ENCODE data around the gene UBE2U.
"Not testable (repeated sequence)": the region's sequence is repeated elsewhere in the genome, so short reads cannot be mapped to it uniquely, and the experiment has no call there.

The UBE2U gene

DNA sequence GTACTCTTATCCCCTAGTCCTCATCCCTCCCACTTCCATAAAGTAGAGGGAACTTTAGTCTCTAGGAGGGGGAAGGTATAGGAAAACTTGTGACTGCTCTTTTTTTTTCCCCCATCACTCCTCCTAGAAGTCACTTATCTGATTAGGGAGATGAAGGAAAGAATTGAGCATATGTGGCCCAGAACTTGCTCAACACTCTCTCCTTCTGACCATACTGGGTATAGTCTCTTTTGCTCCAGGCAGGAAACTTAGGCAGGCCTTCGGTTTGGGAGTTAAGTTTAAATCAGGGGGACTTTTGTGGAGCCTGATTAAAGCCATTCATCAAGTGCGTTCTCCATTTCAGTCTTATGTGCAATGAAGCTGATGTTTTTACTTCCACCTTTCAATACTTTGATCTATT is 5.8 kb downstream of the UBE2U start:
- no peak for TF ChIP-seq ZNF274 (IDR thresholded peaks at IDR 0.05; ENCODE audit: low read depth, low read length)
- no peak overlapping the region for H3K4me3 ChIP-seq (ENCODE audit: low read length)

DNA sequence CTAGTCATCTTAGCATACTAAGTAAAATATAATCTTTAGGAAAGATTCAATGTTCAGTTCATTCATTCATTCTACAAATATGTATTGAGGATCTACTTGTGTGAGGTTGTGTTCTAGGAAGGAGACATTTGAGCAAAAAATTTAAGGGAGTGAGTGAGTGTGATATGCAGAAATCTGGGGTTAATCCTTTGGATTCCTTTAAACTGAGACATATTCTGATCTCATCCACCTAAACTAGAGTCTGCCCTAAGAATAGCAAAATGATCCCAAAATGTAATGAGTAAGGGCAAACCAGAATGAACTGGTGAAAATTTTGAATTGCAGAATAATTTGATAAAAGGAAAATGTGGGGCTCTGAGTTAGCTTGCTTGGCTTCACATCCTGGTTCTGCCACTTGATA is 8.6 kb downstream of the UBE2U start:
- H3K4me3 ChIP-seq (ENCODE audit: low read length), result no peak overlapping the region
- no peak for TF ChIP-seq ZNF274 (IDR thresholded peaks at IDR 0.05; ENCODE audit: low read depth, low read length)

DNA sequence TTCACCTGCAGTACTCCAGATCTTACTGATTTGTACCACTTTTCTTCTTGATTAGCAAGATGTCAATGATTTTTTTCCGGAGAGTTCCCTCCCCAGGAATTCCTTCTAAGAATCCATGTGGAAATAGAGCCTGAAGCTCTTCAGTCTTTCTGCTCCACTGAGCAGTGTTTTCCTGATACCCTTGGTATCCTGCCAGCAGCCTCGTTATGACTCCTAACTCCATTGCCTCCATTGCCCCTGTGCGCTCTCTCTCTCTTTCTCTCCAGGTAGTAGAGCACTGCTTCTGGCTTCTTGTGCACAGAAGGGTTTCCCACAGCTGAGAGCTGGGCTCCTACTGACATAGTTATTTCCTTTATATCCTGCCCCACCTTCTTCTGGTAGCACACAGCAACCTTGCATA is 12.2 kb downstream of the UBE2U start:
- no peak for TF ChIP-seq ZNF274 (IDR thresholded peaks at IDR 0.05; ENCODE audit: low read depth, low read length)
- H3K4me3 ChIP-seq (ENCODE audit: low read length), result no peak overlapping the region

DNA sequence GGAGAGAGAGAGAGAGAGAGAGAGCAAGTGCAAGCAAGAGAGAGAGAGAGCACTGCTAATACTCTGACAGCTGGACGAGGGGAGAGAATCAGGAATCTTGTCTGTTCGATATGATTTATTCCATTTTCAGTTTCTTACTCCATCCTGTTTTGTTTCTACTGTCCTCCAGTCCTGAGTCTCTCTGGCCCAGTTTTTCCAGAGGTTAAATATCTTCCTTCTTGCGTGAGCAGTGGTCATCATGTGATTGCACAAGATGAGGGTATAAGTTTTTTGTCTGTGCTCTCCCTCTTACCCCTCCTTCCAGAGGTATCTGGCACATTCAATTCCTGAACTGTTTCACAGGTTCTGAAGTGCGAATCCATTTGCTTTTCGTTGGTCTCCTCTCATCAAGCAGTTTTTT is 16.8 kb downstream of the UBE2U start:
- no peak overlapping the region for H3K4me3 ChIP-seq (ENCODE audit: low read length)
- no peak for TF ChIP-seq ZNF274 (IDR thresholded peaks at IDR 0.05; ENCODE audit: low read depth, low read length)

DNA sequence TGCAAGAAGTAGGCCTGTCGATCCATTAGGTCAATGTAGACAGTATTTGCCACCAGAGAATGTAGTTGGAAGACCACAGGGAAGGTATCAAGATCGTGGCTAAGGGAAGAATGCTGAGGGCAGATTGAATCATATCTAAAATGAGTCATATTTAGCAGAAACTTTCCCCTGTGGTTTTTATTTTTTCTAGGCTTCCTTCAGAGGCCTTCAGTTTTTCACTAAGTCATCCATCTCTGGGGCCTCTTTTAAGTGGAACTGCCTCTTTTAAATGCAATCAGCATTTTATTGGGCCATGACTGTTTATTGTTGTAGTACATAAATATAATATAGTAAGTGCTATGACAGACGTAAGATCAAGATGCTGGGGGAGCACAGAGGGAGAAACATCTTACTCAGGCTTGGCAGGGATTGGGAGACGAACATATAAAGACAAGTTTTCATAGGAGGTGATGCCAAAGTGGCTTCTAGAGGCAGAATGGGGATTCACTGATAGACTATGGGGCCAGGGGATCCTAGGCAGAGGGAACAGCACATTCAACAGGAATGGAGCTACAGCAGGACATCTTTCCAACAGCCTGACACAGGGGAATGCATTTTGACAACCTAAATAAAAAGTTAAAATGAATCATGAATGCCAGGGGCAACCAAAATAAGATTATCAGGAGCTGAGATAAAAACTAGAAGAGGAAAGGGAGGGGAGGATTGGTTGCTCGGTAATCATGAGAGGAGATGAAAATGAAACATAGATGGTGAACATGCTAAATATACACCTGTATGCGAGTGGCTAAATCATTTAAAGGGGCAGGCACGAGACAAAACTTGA is 20.1 kb downstream of the UBE2U start:
- TF ChIP-seq ZNF274 (IDR thresholded peaks at IDR 0.05; ENCODE audit: low read depth, low read length), result no peak

DNA sequence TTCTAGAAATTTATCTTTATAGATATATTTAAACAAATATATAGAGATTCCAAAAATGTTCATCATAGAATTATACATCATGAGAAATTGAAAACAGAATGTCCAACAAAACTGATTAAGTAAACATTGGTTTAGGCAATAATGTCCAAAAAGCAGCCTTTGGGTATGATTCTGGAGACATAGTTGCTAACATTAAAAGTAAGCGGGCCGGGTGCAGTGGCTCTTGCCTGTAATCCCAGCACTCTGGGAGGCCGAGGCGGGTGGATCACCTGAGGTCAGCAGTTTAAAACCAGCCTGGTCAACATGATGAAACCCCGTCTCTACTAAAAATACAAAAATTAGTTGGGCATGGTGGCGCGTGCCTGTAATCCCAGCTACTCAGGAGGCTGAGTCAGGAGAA is 20.8 kb downstream of the UBE2U start:
- not testable (repeated sequence) for H3K4me3 ChIP-seq (ENCODE audit: low read length)

More for the DNA sequence above, 20.1 kb downstream of the UBE2U start:
- H3K4me3 ChIP-seq (ENCODE audit: low read length), result peak overlapping the region; percentile 32; the same call in 1 of the 2 replicates

DNA sequence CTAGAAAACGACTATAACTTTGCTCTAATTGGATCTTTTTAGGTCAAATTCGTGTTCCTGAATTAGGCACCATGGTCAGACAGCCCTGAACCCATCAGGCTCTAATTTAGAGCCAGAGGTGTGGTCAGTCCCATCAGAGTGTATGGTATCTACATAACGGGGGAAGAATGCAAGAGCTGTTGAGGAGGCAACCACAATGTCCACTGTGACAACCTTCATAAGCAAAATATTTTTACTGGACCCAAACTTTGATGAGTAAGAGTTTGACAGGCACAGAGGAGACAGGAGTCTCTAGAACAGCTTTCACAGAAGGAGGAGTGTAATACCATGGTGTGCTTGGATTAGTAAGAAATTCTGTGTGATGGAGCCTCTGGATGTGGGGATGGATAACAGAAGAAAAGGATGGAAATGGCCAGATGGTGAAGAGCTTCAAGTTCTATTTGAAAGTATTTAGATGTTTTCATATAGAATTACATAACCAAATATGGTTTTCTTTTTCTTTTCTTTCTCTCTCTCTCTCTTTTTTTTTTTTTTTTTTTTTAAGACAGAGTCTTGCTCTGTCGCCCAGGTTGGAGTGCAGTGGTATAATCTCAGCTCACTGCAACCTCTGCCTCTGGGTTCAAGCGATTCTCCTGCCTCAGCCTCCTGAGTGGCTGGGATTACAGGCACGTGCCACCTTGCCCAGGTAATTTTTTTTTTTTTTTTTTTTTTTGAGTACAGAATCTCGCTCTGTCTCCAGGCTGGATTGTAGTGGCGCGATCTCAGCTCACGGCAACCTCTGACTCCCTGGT is 24.9 kb downstream of the UBE2U start:
- TF ChIP-seq ZNF274 (IDR thresholded peaks at IDR 0.05; ENCODE audit: low read depth, low read length), result no peak

DNA sequence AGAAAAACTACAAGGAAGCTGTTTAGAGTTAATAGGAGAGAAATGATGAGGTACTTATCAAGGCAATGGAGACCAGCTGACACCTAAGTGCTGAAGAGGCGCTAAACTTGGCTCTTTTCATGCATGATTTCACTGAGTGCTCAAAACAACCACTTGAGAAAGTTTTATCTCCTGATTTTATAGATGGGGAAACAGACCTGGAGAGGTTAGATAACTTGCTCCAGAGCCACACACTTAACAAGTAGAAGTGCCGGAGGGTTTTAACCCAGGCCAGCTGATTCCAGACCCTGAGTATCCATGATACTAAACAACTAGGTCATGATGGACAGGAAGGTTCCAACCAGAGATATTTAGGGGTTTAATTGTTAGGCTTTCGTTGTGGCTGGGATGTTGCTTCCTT is 25.9 kb downstream of the UBE2U start:
- no peak for TF ChIP-seq ZNF274 (IDR thresholded peaks at IDR 0.05; ENCODE audit: low read depth, low read length)
- no peak overlapping the region for H3K4me3 ChIP-seq (ENCODE audit: low read length)

More for the DNA sequence above, 24.9 kb downstream of the UBE2U start:
- H3K4me3 ChIP-seq (ENCODE audit: low read length), result no peak overlapping the region

DNA sequence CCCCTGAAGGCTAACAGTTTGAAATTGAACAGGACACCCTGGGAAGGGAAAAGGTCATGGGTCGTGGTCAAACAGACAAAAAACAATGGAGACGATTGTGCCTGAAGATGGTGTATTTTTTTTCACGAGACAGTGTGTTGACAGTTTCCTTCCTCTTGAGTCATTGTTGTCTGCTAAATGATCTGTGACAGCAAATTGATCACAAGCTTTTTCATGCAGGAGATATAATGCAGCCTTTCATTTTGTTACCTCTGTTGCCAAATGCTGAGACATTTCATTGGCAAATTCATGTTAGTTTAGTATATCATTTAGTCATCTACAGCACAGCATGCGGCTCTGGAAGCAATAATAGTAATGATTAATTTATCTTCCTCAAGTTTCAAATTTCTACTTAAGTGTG is 27.7 kb downstream of the UBE2U start:
- H3K4me3 ChIP-seq (ENCODE audit: low read length), result no peak overlapping the region
- no peak for TF ChIP-seq ZNF274 (IDR thresholded peaks at IDR 0.05; ENCODE audit: low read depth, low read length)

DNA sequence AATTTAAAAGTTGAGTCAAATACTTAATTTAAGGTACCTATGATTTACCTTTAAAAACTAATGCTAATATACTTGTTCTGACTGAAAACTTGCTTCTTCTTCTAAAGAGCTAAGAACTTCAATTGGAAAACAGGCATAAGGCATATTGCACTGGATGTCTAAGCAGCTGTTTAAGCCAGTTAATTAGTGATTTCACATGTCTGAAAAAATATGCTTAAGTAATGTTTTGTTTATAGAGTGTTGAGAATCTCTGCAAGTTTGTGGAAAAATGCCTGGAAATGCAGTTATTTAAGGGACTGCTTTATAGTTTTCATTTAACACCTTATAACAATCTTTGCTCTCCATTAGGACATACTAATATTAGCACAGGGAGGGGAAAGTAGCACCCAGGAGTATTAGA is 28.2 kb downstream of the UBE2U start:
- TF ChIP-seq ZNF274 (IDR thresholded peaks at IDR 0.05; ENCODE audit: low read depth, low read length), result no peak
- no peak overlapping the region for H3K4me3 ChIP-seq (ENCODE audit: low read length)

DNA sequence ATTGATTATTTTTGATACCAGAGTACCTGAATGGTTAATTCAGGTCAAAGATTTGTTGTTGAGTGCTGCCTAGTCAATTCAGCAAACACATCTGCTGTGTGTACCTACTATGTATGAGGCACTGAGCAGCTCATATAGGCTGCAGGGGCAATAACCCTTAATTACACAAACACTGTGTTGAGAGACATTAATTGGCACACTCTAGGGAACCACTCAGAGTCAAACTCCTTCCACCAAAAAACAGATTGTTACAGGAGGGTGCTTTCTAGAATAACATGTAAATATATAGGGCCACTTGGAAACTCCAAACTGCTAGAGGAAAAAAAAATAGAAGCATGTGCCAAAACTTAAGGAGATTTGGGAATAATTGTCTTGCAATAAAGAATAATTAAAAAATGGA is 31.3 kb downstream of the UBE2U start:
- no peak for TF ChIP-seq ZNF274 (IDR thresholded peaks at IDR 0.05; ENCODE audit: low read depth, low read length)
- no peak overlapping the region for H3K4me3 ChIP-seq (ENCODE audit: low read length)

DNA sequence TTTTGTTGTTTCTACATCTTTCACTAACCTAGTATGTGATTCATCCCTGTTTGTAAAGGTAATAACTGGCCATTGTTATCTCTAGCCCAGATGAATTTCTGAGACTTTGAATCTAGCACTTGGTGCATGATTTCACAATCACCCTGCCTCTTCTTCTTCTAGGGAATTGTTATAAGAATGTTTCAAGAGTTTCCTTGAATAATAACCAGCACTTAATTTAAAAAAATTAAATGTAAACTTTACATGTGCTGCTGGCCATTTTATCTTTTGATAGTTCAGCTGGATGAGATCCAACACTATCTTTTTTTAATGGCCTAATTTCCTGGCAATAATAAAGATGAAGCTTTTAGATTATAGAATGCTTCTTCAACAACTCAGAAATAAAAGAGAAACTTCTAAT is 31.8 kb downstream of the UBE2U start:
- TF ChIP-seq ZNF274 (IDR thresholded peaks at IDR 0.05; ENCODE audit: low read depth, low read length), result no peak
- no peak overlapping the region for H3K4me3 ChIP-seq (ENCODE audit: low read length)

DNA sequence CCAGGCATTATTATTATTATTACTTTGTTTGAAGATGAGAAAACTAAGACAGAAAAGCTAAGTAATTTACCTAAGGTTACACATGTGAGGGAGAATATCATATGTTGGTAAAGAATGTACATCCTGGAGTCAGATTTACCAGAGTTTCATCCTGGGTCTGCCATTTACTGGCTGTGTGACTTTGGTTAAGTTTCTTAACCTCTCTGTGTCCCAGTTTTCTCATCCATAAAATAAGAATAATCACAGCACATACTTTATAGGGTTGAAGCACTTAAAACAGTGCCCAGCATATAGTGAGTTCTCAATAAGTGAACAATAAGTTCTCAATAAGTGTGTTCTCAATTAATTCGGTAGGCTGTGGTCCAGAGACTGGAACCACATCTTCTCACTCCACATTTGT is 32.5 kb downstream of the UBE2U start:
- TF ChIP-seq ZNF274 (IDR thresholded peaks at IDR 0.05; ENCODE audit: low read depth, low read length), result no peak
- no peak overlapping the region for H3K4me3 ChIP-seq (ENCODE audit: low read length)

DNA sequence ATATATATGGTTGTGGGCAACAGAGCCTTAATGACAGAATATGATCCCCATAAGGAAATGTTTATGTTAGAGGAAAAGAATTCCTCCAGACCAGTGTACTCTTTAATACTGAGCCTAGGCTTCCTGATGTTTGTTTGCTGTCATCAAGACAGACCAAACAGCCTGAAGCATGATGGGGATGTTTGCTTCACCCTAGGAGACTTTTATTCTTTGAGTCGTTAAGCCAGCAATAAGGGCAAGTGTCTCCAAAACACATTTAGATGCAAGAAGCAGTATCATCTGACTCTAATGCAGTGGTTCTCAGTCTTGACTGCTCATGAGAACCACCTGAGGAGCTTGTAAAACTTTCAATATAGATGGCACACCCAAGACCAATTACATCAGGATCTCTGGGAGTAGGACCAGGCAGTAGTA is 33.1 kb downstream of the UBE2U start:
- no peak overlapping the region for H3K4me3 ChIP-seq (ENCODE audit: low read length)
- no peak for TF ChIP-seq ZNF274 (IDR thresholded peaks at IDR 0.05; ENCODE audit: low read depth, low read length)

DNA sequence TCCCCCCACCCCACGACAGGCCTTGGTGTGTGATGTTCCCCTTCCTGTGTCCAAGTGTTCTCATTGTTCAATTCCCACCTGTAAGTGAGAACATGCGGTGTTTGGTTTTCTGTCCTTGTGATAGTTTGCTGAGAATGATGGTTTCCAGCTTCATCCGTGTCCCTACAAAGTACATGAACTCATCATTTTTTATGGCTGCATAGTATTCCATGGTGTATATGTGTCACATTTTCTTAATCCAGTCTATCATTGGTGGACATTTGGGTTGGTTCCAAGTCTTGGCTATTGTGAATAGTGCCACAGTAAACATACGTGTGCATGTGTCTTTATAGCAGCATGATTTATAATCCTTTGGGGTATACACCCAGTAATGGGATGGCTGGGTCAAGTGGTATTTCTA is 36.1 kb downstream of the UBE2U start:
- H3K4me3 ChIP-seq (ENCODE audit: low read length), result not testable (repeated sequence)

Data from GM08714 (cell line).